Left lung (tissue), 10 donors: Measurements from ENCODE around the gene LARP1B. TPM values are rescaled to one million over a fixed set of nuclear protein-coding genes. Genes with fewer than 3 reads are reported as not detected.
"Not testable (repeated sequence)": the region's sequence is repeated elsewhere in the genome, so short reads cannot be mapped to it uniquely, and the experiment has no call there.

Experiments used
- ATAC-seq: fragments of 200-7000 bp; cut with Tn5 transposase; one replicate; pipeline ENCODE4 v1.9.1; 2020; ENCODE audit warnings: moderate library complexity
- DNase-seq, 4 donors: peaks; one replicate each; pipeline ENCODE4 v3.0.0-alpha.2; 2013 to 2020
- H3K27ac ChIP-seq, 2 donors: fragments of 200-600 bp; sonication (generic) in 1 of 2; one replicate each; pipeline versions ENCODE4 v1.5.0 to v1.8.0; 2020 to 2021
- H3K27me3 ChIP-seq, 2 donors: fragments of 200-600 bp; sonication (generic) in 1 of 2; one replicate each; pipeline versions ENCODE4 v1.5.0 to v1.8.0; 2020 to 2021
- H3K36me3 ChIP-seq, 2 donors: fragments of 200-600 bp; sonication (generic) in 1 of 2; one replicate each; pipeline versions ENCODE4 v1.5.0 to v1.8.0; 2020 to 2021
- H3K4me1 ChIP-seq, 2 donors: fragments of 200-600 bp; one replicate each; pipeline ENCODE4 v1.8.0; 2021
- H3K4me3 ChIP-seq, 2 donors: fragments of 200-600 bp; sonication (generic) in 1 of 2; one replicate each; pipeline versions ENCODE4 v1.5.0 to v1.8.0; 2020 to 2021; ENCODE audit warnings: mild to moderate bottlenecking in 1 of 2
- H3K9me3 ChIP-seq, 2 donors: fragments of 200-600 bp; sonication (generic) in 1 of 2; one replicate each; pipeline versions ENCODE4 v1.5.0 to v1.8.0; 2020 to 2021
- CTCF ChIP-seq, 2 donors: fragments of 200-600 bp; sonication (generic) in 1 of 2; IDR thresholded peaks; one replicate each; pipeline versions ENCODE4 v1.5.0 to v1.8.0; 2021; ENCODE audit warnings: antibody characterized with exemption in 2 of 2
- intact Hi-C, 2 donors: fragments of 100-400 bp; cut with DNase I; formaldehyde crosslinking; loops; one replicate each; pipeline versions ENCODE4 v1.11.2 to v1.14.2; 2022
- polyA plus RNA-seq, 6 donors: library from polyadenylated mRNA; unstranded; fragments of 120-200 nt; gene quantifications; one replicate each; pipeline ENCODE4 v1.2.1, GENCODE V29; 2013; ENCODE audit not compliant: insufficient read length in 6 of 6
- total RNA-seq, 2 donors: library from RNA; stranded (reverse); fragmentation: NEBNext Ultra II Directional; extraction: Animal tissue kit (Norgen Biotek cat#: 25700); gene quantifications; one replicate each; pipeline ENCODE4 v1.2.1, GENCODE V29; 2021
- donor health status: DM: no; HTN: yes; CAD: no.
- donor health status: DM: no; HTN: no; CAD: no.

LARP1B gene
- total and polyA plus RNA-seq, 8 donors, result 14.5 to 19.7 (median 17.2) TPM

GRCh38 chr4:128141866-128142265 lies 80.8 kb downstream of the LARP1B start:
- no peak for TF ChIP-seq CTCF (IDR thresholded peaks at IDR 0.05)
- DNase-seq (no peak), ATAC-seq (no peak)
- peaks cover 0 to 8% of the 10 kb centered on the region in 2 donors for H3K9me3 ChIP-seq
- H3K4me3 ChIP-seq, result no peak overlapping the region
- no peaks in the 10 kb centered on the region for H3K4me1 ChIP-seq
- intact Hi-C loops, result no loop called here
- H3K27ac ChIP-seq, result no peak overlapping the region
- no peaks in the 10 kb centered on the region for H3K27me3 ChIP-seq
- peaks cover 0 to 18% of the 10 kb centered on the region in 2 donors for H3K36me3 ChIP-seq

GRCh38 chr4:128145727-128146126 lies 84.6 kb downstream of the LARP1B start:
- Histone ChIP-seq H3K36me3 (peaks cover 0 to 18% of the 10 kb centered on the region in 2 donors), H3K9me3 (peaks cover 0 to 8% of the 10 kb centered on the region in 2 donors), H3K4me3 (no peak overlapping the region), H3K4me1 (no peaks in the 10 kb centered on the region), H3K27ac (no peak overlapping the region), H3K27me3 (no peaks in the 10 kb centered on the region)
- TF ChIP-seq CTCF (IDR thresholded peaks at IDR 0.05), result no peak
- DNase-seq (no peak), ATAC-seq (no peak)
- intact Hi-C loops, result no loop called here

- intact Hi-C loops, result no loop called here
- Histone ChIP-seq H3K27me3 (no peaks in the 10 kb centered on the region), H3K4me1 (no peaks in the 10 kb centered on the region), H3K9me3 (no peaks in the 10 kb centered on the region), H3K4me3 (no peak overlapping the region), H3K27ac (no peak overlapping the region), H3K36me3 (peaks cover 0 to 13% of the 10 kb centered on the region in 2 donors)
- no peak for DNase-seq
- no peak for TF ChIP-seq CTCF (IDR thresholded peaks at IDR 0.05)
- ATAC-seq, result no peak
Observed at GRCh38 chr4:128153800-128154199, 92.7 kb downstream of the LARP1B start.

GRCh38 chr4:128155231-128155855 lies 94.2 kb downstream of the LARP1B start:
- intact Hi-C loops, result no loop called here
- Histone ChIP-seq H3K9me3 (no peaks in the 10 kb centered on the region), H3K27ac (no peak overlapping the region), H3K27me3 (no peaks in the 10 kb centered on the region), H3K36me3 (peaks cover 0 to 13% of the 10 kb centered on the region in 2 donors), H3K4me1 (no peaks in the 10 kb centered on the region), H3K4me3 (no peak overlapping the region)
- no peak for TF ChIP-seq CTCF (IDR thresholded peaks at IDR 0.05)
- ATAC-seq, result no peak
- DNase-seq, result peak in 1 of 4 donors; percentile 60

GRCh38 chr4:128155874-128156456 lies 94.9 kb downstream of the LARP1B start:
- Histone ChIP-seq H3K4me1 (no peaks in the 10 kb centered on the region), H3K27ac (no peak overlapping the region), H3K27me3 (no peaks in the 10 kb centered on the region), H3K4me3 (no peak overlapping the region), H3K9me3 (no peaks in the 10 kb centered on the region), H3K36me3 (peaks cover 0 to 13% of the 10 kb centered on the region in 2 donors)
- no peak for TF ChIP-seq CTCF (IDR thresholded peaks at IDR 0.05)
- intact Hi-C loops, result no loop called here
- ATAC-seq (no peak), DNase-seq (peak in 1 of 4 donors; percentile 35)

- H3K36me3 ChIP-seq, result peaks cover 0 to 13% of the 10 kb centered on the region in 2 donors
- H3K27me3 ChIP-seq, intact Hi-C loops, ATAC-seq, DNase-seq, H3K9me3 ChIP-seq, H3K4me1 ChIP-seq, H3K27ac ChIP-seq, H3K4me3 ChIP-seq: not testable (repeated sequence)
Observed at GRCh38 chr4:128156472-128156871, 95.4 kb downstream of the LARP1B start.
